KMS-11 (cell line): ENCODE results near the gene MX2.

Experiments
- H2AFZ ChIP-seq: fragments of 200-600 bp; sonication (generic); 2 replicates; pipeline ENCODE4 v1.6.1; 2016; ENCODE audit warnings: antibody characterized with exemption, mixed run types, low read depth
- H3K27ac ChIP-seq: fragments of 200-600 bp; sonication (generic); 2 replicates; pipeline ENCODE4 v1.6.1; 2016; ENCODE audit warnings: mild to moderate bottlenecking, mixed run types
- H3K27me3 ChIP-seq: fragments of 200-600 bp; sonication (generic); 2 replicates; pipeline ENCODE4 v1.6.1; 2017; ENCODE audit warnings: mild to moderate bottlenecking, low read depth, mixed run types, moderate library complexity; ENCODE audit not compliant: insufficient read depth
- H3K36me3 ChIP-seq: fragments of 200-600 bp; sonication (generic); 2 replicates; pipeline ENCODE4 v1.6.1; 2017; ENCODE audit warnings: mild to moderate bottlenecking, mixed run types; ENCODE audit not compliant: insufficient read depth
- H3K4me1 ChIP-seq: fragments of 200-600 bp; sonication (generic); 2 replicates; pipeline ENCODE4 v1.6.1; 2016; ENCODE audit warnings: mild to moderate bottlenecking, low read depth, mixed run types; ENCODE audit not compliant: poor library complexity, severe bottlenecking
- H3K4me2 ChIP-seq: fragments of 200-600 bp; sonication (generic); 2 replicates; pipeline ENCODE4 v1.7.0; 2016; ENCODE audit warnings: mild to moderate bottlenecking, mixed run types
- H3K4me3 ChIP-seq: fragments of 200-600 bp; sonication (generic); IDR thresholded peaks from 2 replicates; pipeline ENCODE4 v1.6.1; 2017; ENCODE audit warnings: low read depth, low read length, mixed read lengths; ENCODE audit not compliant: insufficient read depth
- H3K79me2 ChIP-seq: fragments of 200-600 bp; sonication (generic); 2 replicates; pipeline ENCODE4 v1.6.1; 2016; ENCODE audit warnings: low read depth, mixed run types; ENCODE audit not compliant: insufficient read depth
- H3K9ac ChIP-seq: fragments of 200-600 bp; sonication (generic); 2 replicates; pipeline ENCODE4 v1.6.1; 2016; ENCODE audit warnings: mild to moderate bottlenecking, mixed run types
- H4K20me1 ChIP-seq: fragments of 200-600 bp; sonication (generic); 2 replicates; pipeline ENCODE4 v1.6.1; 2016; ENCODE audit warnings: mild to moderate bottlenecking, mixed run types; ENCODE audit not compliant: insufficient read depth
- TF ChIP-seq, protein P1 (sequence below): fragments of 200-600 bp; sonication (generic); conservative IDR thresholded peaks from 2 replicates; pipeline ENCODE4 v1.6.1; 2017; ENCODE audit warnings: low read depth, mild to moderate bottlenecking, antibody characterized with exemption, low read length, moderate library complexity, mixed read lengths

The MX2 gene

GRCh38 chr21:41369105-41369919 is 7.5 kb downstream of the MX2 start:
- H2AFZ ChIP-seq = no peak overlapping the region
- H3K4me1 ChIP-seq = no peaks in the 10 kb centered on the region
- no peak overlapping the region for H3K4me3 ChIP-seq

GRCh38 chr21:41369920-41370839 is 8.4 kb downstream of the MX2 start:
- TF ChIP-seq, protein P1, sequence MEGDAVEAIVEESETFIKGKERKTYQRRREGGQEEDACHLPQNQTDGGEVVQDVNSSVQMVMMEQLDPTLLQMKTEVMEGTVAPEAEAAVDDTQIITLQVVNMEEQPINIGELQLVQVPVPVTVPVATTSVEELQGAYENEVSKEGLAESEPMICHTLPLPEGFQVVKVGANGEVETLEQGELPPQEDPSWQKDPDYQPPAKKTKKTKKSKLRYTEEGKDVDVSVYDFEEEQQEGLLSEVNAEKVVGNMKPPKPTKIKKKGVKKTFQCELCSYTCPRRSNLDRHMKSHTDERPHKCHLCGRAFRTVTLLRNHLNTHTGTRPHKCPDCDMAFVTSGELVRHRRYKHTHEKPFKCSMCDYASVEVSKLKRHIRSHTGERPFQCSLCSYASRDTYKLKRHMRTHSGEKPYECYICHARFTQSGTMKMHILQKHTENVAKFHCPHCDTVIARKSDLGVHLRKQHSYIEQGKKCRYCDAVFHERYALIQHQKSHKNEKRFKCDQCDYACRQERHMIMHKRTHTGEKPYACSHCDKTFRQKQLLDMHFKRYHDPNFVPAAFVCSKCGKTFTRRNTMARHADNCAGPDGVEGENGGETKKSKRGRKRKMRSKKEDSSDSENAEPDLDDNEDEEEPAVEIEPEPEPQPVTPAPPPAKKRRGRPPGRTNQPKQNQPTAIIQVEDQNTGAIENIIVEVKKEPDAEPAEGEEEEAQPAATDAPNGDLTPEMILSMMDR = no peak
- Histone ChIP-seq H4K20me1 (no peaks in the 10 kb centered on the region), H3K4me2 (no peak overlapping the region), H2AFZ (no peak overlapping the region), H3K36me3 (no peaks in the 10 kb centered on the region), H3K4me1 (no peaks in the 10 kb centered on the region), H3K79me2 (no peaks in the 10 kb centered on the region), H3K4me3 (no peak overlapping the region), H3K9ac (no peak overlapping the region), H3K27ac (no peak overlapping the region), H3K27me3 (no peaks in the 10 kb centered on the region)

More at GRCh38 chr21:41369105-41369919, 7.5 kb downstream of the MX2 start:
- TF ChIP-seq, protein P1 = no peak
- Histone ChIP-seq H3K27ac (no peak overlapping the region), H4K20me1 (no peaks in the 10 kb centered on the region), H3K79me2 (no peaks in the 10 kb centered on the region), H3K36me3 (no peaks in the 10 kb centered on the region), H3K4me2 (no peak overlapping the region), H3K9ac (no peak overlapping the region), H3K27me3 (no peaks in the 10 kb centered on the region)

- Histone ChIP-seq H2AFZ (no peak overlapping the region), H3K27ac (no peak overlapping the region), H3K4me3 (no peak overlapping the region), H3K4me2 (no peak overlapping the region), H4K20me1 (no peaks in the 10 kb centered on the region), H3K79me2 (no peaks in the 10 kb centered on the region), H3K27me3 (no peaks in the 10 kb centered on the region), H3K36me3 (no peaks in the 10 kb centered on the region), H3K4me1 (no peaks in the 10 kb centered on the region), H3K9ac (no peak overlapping the region)
- TF ChIP-seq, protein P1 = no peak
Observed at GRCh38 chr21:41370840-41371684, 9.2 kb downstream of the MX2 start.

GRCh38 chr21:41371685-41372030 is 9.8 kb downstream of the MX2 start:
- no peak overlapping the region for H3K27ac ChIP-seq
- no peak overlapping the region for H3K9ac ChIP-seq
- H3K4me2 ChIP-seq = no peak overlapping the region
- TF ChIP-seq, protein P1 = no peak
- H3K4me3 ChIP-seq = no peak overlapping the region
- no peaks in the 10 kb centered on the region for H4K20me1 ChIP-seq
- no peaks in the 10 kb centered on the region for H3K27me3 ChIP-seq
- H3K36me3 ChIP-seq = no peaks in the 10 kb centered on the region
- no peaks in the 10 kb centered on the region for H3K79me2 ChIP-seq
- no peaks in the 10 kb centered on the region for H3K4me1 ChIP-seq
- no peak overlapping the region for H2AFZ ChIP-seq
